BE2C (cell line): ENCODE data around the gene TPST1.
A peak's percentile ranks its signal among the peaks of the same experiment; 100 is the strongest.

Source experiments
- DNase-seq: peaks from one replicate; pipeline ENCODE4 v3.0.0-alpha.2; 2020
- H3K27me3 ChIP-seq: fragments of 250-450 bp; sonication (Bioruptor Pico); 2 replicates; pipeline ENCODE4 v1.5.1; 2020; ENCODE audit warnings: mild to moderate bottlenecking
- H3K36me3 ChIP-seq: fragments of 250-450 bp; sonication (Bioruptor Pico); 2 replicates; pipeline ENCODE4 v1.5.1; 2020; ENCODE audit warnings: mild to moderate bottlenecking
- H3K4me1 ChIP-seq: fragments of 250-450 bp; sonication (Bioruptor Pico); 2 replicates; pipeline ENCODE4 v1.5.1; 2020
- H3K4me3 ChIP-seq: 2 replicates; pipeline ENCODE4 v1.5.1; 2011; ENCODE audit warnings: low read depth, low read length
- H3K9me3 ChIP-seq: fragments of 250-450 bp; sonication (Bioruptor Pico); 2 replicates; pipeline ENCODE4 v1.5.1; 2020
- CTCF ChIP-seq: IDR thresholded peaks from 2 replicates; pipeline ENCODE4 v1.5.1; 2012; ENCODE audit warnings: mild to moderate bottlenecking, low read depth, low read length

Gene TPST1

GRCh38 chr7:66206934-66207240 is 1.8 kb downstream of the TPST1 start:
- H3K4me3 ChIP-seq: peak overlapping the region; percentile 89; the same call in 1 of the 2 replicates
- no peaks in the 10 kb centered on the region for H3K36me3 ChIP-seq
- no peak for DNase-seq
- peaks cover 5% of the 10 kb centered on the region for H3K4me1 ChIP-seq
- no peaks in the 10 kb centered on the region for H3K27me3 ChIP-seq
- H3K9me3 ChIP-seq: no peaks in the 10 kb centered on the region
- no peak for TF ChIP-seq CTCF

- no peak for DNase-seq
- Histone ChIP-seq H3K4me3 (no peak overlapping the region), H3K4me1 (peaks cover 5% of the 10 kb centered on the region)
These were observed 2.4 kb downstream of the TPST1 start for GRCh38 chr7:66207540-66207939.

GRCh38 chr7:66211429-66211828 is 6.3 kb downstream of the TPST1 start:
- TF ChIP-seq CTCF: no peak
- DNase-seq: no peak

More at GRCh38 chr7:66207540-66207939, 2.4 kb downstream of the TPST1 start:
- no peak for TF ChIP-seq CTCF
- Histone ChIP-seq H3K27me3 (no peaks in the 10 kb centered on the region), H3K9me3 (no peaks in the 10 kb centered on the region), H3K36me3 (no peaks in the 10 kb centered on the region)

GRCh38 chr7:66213637-66214036 is 8.5 kb downstream of the TPST1 start:
- Histone ChIP-seq H3K9me3 (no peaks in the 10 kb centered on the region), H3K4me1 (no peaks in the 10 kb centered on the region), H3K36me3 (no peaks in the 10 kb centered on the region), H3K4me3 (no peak overlapping the region), H3K27me3 (no peaks in the 10 kb centered on the region)
- TF ChIP-seq CTCF: no peak
- DNase-seq: no peak

More at GRCh38 chr7:66211429-66211828, 6.3 kb downstream of the TPST1 start:
- H3K4me3 ChIP-seq: no peak overlapping the region
- H3K4me1 ChIP-seq: peaks cover 2% of the 10 kb centered on the region
- H3K27me3 ChIP-seq: no peaks in the 10 kb centered on the region
- no peaks in the 10 kb centered on the region for H3K9me3 ChIP-seq
- no peaks in the 10 kb centered on the region for H3K36me3 ChIP-seq

- no peak for DNase-seq
- Histone ChIP-seq H3K27me3 (no peaks in the 10 kb centered on the region), H3K4me3 (no peak overlapping the region), H3K36me3 (no peaks in the 10 kb centered on the region), H3K4me1 (no peaks in the 10 kb centered on the region), H3K9me3 (no peaks in the 10 kb centered on the region)
- no peak for TF ChIP-seq CTCF
These were observed 11.6 kb downstream of the TPST1 start for GRCh38 chr7:66216687-66217086.

GRCh38 chr7:66219805-66220204 is 14.7 kb downstream of the TPST1 start:
- no peak for DNase-seq
- Histone ChIP-seq H3K9me3 (no peaks in the 10 kb centered on the region), H3K27me3 (no peaks in the 10 kb centered on the region), H3K4me3 (no peak overlapping the region), H3K36me3 (no peaks in the 10 kb centered on the region), H3K4me1 (no peaks in the 10 kb centered on the region)
- TF ChIP-seq CTCF: no peak
